ENCODE measurements around the gene PHACTR1. TPM values are rescaled to one million over a fixed set of nuclear protein-coding genes. Genes with fewer than 3 reads are reported as not detected.

PHACTR1 gene
- total and polyA plus RNA-seq, 3 experiments from 2014 or later, result 0.04 to 0.38 (median 0.04) TPM

GRCh38 chr6:13177664-13178063 is 461.1 kb downstream of the PHACTR1 start:
- ChIA-PET CTCF (no interaction called here), POLR2A (no interaction called here)
- Mint-ChIP-seq H3K36me3 (no peaks in the 10 kb centered on the region), H3K9me3 (peaks cover 0 to 2% (median 0%) of the 10 kb centered on the region in 5 donors), H3K4me3 (no peak overlapping the region), H3K4me1 (peaks cover 0 to 2% (median 0%) of the 10 kb centered on the region in 3 donors), H3K27ac (no peak overlapping the region), H3K27me3 (peaks cover 9 to 38% of the 10 kb centered on the region in 2 donors)
- H3K36me3 ChIP-seq (ENCODE audit: insufficient read depth, low read length), result no peaks in the 10 kb centered on the region
- H3K9me3 ChIP-seq (ENCODE audit: low read length), result no peaks in the 10 kb centered on the region
- H3K27me3 ChIP-seq (ENCODE audit: insufficient read depth, low read length, poor library complexity, severe bottlenecking), result no peaks in the 10 kb centered on the region
- H3K4me3 ChIP-seq (ENCODE audit: low read length), result no peak overlapping the region
- H3K4me1 ChIP-seq (ENCODE audit: insufficient read depth, low read length), result no peaks in the 10 kb centered on the region
- DNase-seq, result no peak
- no peak overlapping the region for H3K27ac ChIP-seq (ENCODE audit: low read depth, low read length)

- ChIA-PET POLR2A (no interaction called here), CTCF (no interaction called here)
- H3K27ac Mint-ChIP-seq, result peak overlapping the region in 1 of 8 donors; percentile 27
- no peak for DNase-seq
- H3K36me3 Mint-ChIP-seq, result no peaks in the 10 kb centered on the region
- Histone ChIP-seq H3K9me3 (ENCODE audit: low read length) (no peaks in the 10 kb centered on the region), H3K4me3 (ENCODE audit: low read length) (no peak overlapping the region), H3K4me1 (ENCODE audit: insufficient read depth, low read length) (no peaks in the 10 kb centered on the region), H3K27ac (ENCODE audit: low read depth, low read length) (no peak overlapping the region), H3K27me3 (ENCODE audit: insufficient read depth, low read length, poor library complexity, severe bottlenecking) (no peaks in the 10 kb centered on the region), H3K36me3 (ENCODE audit: insufficient read depth, low read length) (no peaks in the 10 kb centered on the region)
- H3K4me3 Mint-ChIP-seq, result no peak overlapping the region
- H3K27me3 Mint-ChIP-seq, result peaks cover 9 to 34% of the 10 kb centered on the region in 2 donors
- H3K9me3 Mint-ChIP-seq, result peaks cover 0 to 2% (median 0%) of the 10 kb centered on the region in 5 donors
- H3K4me1 Mint-ChIP-seq, result peaks cover 0 to 2% (median 0%) of the 10 kb centered on the region in 3 donors
Measured at GRCh38 chr6:13178107-13178506, 461.5 kb downstream of the PHACTR1 start.

GRCh38 chr6:13180538-13180937 is 464.0 kb downstream of the PHACTR1 start:
- no peaks in the 10 kb centered on the region for H3K27me3 ChIP-seq (ENCODE audit: insufficient read depth, low read length, poor library complexity, severe bottlenecking)
- no peaks in the 10 kb centered on the region for H3K9me3 ChIP-seq (ENCODE audit: low read length)
- H3K27ac Mint-ChIP-seq, result no peak overlapping the region
- CTCF ChIA-PET, result no interaction called here
- DNase-seq, result no peak
- H3K9me3 Mint-ChIP-seq, result peaks cover 0 to 2% (median 0%) of the 10 kb centered on the region in 5 donors
- H3K36me3 ChIP-seq (ENCODE audit: insufficient read depth, low read length), result no peaks in the 10 kb centered on the region
- no peaks in the 10 kb centered on the region for H3K4me1 ChIP-seq (ENCODE audit: insufficient read depth, low read length)
- peaks cover 21 to 42% of the 10 kb centered on the region in 2 donors for H3K27me3 Mint-ChIP-seq
- peaks cover 0 to 2% (median 0%) of the 10 kb centered on the region in 3 donors for H3K4me1 Mint-ChIP-seq
- POLR2A ChIA-PET, result no interaction called here
- no peak overlapping the region for H3K4me3 ChIP-seq (ENCODE audit: low read length)
- H3K36me3 Mint-ChIP-seq, result peaks cover 0 to 2% (median 0%) of the 10 kb centered on the region in 3 donors
- H3K27ac ChIP-seq (ENCODE audit: low read depth, low read length), result no peak overlapping the region
- no peak overlapping the region for H3K4me3 Mint-ChIP-seq

GRCh38 chr6:13181393-13181792 is 464.8 kb downstream of the PHACTR1 start:
- Mint-ChIP-seq H3K4me1 (peaks cover 0 to 2% (median 0%) of the 10 kb centered on the region in 3 donors), H3K36me3 (peaks cover 0 to 2% (median 0%) of the 10 kb centered on the region in 3 donors), H3K4me3 (no peak overlapping the region), H3K27ac (no peak overlapping the region), H3K9me3 (no peaks in the 10 kb centered on the region), H3K27me3 (peaks cover 17 to 42% of the 10 kb centered on the region in 2 donors)
- ChIA-PET CTCF (no interaction called here), POLR2A (no interaction called here)
- H3K27ac ChIP-seq (ENCODE audit: low read depth, low read length), result no peak overlapping the region
- H3K27me3 ChIP-seq (ENCODE audit: insufficient read depth, low read length, poor library complexity, severe bottlenecking), result no peaks in the 10 kb centered on the region
- H3K4me3 ChIP-seq (ENCODE audit: low read length), result no peak overlapping the region
- no peak for DNase-seq
- no peaks in the 10 kb centered on the region for H3K9me3 ChIP-seq (ENCODE audit: low read length)
- no peaks in the 10 kb centered on the region for H3K36me3 ChIP-seq (ENCODE audit: insufficient read depth, low read length)
- no peaks in the 10 kb centered on the region for H3K4me1 ChIP-seq (ENCODE audit: insufficient read depth, low read length)

DNA sequence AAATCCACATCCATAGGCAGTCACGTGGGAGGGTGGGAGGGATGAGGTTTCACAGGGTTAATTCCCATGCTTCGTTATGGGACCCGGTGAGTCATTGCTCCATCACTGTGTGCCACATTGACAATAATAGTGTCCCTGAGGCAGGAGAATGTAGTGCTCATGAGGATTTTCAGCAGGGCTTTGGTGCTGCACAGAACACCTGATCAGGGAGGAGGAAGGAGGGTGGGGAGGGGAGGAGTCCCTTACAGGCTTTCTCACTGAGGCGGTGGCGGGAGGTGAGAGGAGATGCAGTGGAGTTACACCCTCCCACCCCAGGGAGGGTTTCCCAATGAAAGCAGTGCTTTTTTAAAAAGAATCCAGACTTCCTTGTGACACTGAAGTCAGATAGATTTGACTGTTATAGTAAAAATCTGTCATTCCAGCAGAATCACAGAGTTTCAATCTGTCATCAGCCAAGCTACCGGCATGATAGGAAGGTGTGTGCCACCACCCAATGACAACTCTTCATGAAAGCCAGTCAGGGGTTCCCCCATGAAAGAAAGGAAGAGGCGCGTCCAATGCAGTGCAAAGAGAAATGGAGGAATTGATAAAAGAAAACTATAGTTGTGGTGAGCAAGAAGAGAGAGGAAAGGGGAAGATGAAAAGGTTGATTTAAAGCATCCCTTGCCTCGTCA is 467.0 kb downstream of the PHACTR1 start:
- Mint-ChIP-seq H3K36me3 (peaks cover 0 to 2% (median 0%) of the 10 kb centered on the region in 3 donors), H3K9me3 (no peaks in the 10 kb centered on the region), H3K27me3 (peaks cover 17 to 37% of the 10 kb centered on the region in 2 donors), H3K4me1 (no peaks in the 10 kb centered on the region), H3K27ac (no peak overlapping the region), H3K4me3 (no peak overlapping the region)
- DNase-seq, result no peak
- no peaks in the 10 kb centered on the region for H3K36me3 ChIP-seq (ENCODE audit: insufficient read depth, low read length)
- ChIA-PET CTCF (no interaction called here), POLR2A (no interaction called here)
- H3K27me3 ChIP-seq (ENCODE audit: insufficient read depth, low read length, poor library complexity, severe bottlenecking), result no peaks in the 10 kb centered on the region
- H3K27ac ChIP-seq (ENCODE audit: low read depth, low read length), result no peak overlapping the region
- no peaks in the 10 kb centered on the region for H3K4me1 ChIP-seq (ENCODE audit: insufficient read depth, low read length)
- H3K4me3 ChIP-seq (ENCODE audit: low read length), result no peak overlapping the region
- no peaks in the 10 kb centered on the region for H3K9me3 ChIP-seq (ENCODE audit: low read length)

DNA sequence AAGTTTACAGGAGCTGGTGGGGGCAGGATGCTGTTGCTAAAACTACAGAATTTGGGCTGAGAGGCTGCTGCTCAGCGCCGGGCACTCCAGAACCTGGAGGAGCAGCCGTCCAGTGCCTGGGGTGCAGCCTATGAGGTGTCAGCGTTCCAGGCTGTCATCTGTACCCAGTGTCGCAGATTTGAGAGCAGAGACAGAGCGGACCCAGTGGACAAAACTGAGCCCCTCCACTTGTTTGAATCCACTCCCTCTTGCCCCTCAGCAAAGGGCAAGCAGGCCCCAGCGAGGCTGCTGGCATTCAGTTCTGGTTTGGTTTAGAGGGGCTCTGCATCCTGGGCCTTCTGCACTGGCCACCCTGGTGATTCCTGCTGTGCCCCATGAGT is 467.5 kb downstream of the PHACTR1 start:
- no peaks in the 10 kb centered on the region for H3K36me3 ChIP-seq (ENCODE audit: insufficient read depth, low read length)
- Mint-ChIP-seq H3K9me3 (no peaks in the 10 kb centered on the region), H3K4me1 (no peaks in the 10 kb centered on the region), H3K27ac (no peak overlapping the region), H3K4me3 (no peak overlapping the region), H3K27me3 (peaks cover 18 to 37% of the 10 kb centered on the region in 2 donors), H3K36me3 (peaks cover 0 to 2% (median 0%) of the 10 kb centered on the region in 3 donors)
- CTCF ChIA-PET, result no interaction called here
- H3K27ac ChIP-seq (ENCODE audit: low read depth, low read length), result no peak overlapping the region
- no peaks in the 10 kb centered on the region for H3K27me3 ChIP-seq (ENCODE audit: insufficient read depth, low read length, poor library complexity, severe bottlenecking)
- no peaks in the 10 kb centered on the region for H3K4me1 ChIP-seq (ENCODE audit: insufficient read depth, low read length)
- no peak overlapping the region for H3K4me3 ChIP-seq (ENCODE audit: low read length)
- no peaks in the 10 kb centered on the region for H3K9me3 ChIP-seq (ENCODE audit: low read length)
- POLR2A ChIA-PET, result no interaction called here
- no peak for DNase-seq

DNA sequence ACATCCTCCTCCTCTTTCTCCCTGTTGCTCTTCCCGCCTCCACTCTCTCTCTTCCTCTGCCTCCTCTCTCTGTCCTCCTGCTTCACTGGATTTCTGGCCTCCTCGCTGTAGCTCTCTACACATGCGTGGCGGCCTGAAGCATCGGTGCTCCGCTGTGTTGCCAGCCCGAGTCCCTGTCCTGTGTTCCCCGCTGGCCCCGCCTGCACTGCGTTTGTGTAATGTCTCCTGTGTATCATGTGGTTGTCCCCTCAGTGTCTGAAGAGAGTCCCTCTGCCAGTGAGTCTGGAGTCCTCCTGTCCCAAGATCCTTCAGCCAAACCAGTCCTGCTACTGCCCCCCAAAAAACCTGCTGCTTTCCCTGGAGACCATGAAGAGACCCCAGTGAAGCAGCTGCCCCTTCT is 468.0 kb downstream of the PHACTR1 start:
- Histone ChIP-seq H3K36me3 (ENCODE audit: insufficient read depth, low read length) (no peaks in the 10 kb centered on the region), H3K9me3 (ENCODE audit: low read length) (no peaks in the 10 kb centered on the region), H3K27ac (ENCODE audit: low read depth, low read length) (no peak overlapping the region), H3K4me3 (ENCODE audit: low read length) (no peak overlapping the region), H3K4me1 (ENCODE audit: insufficient read depth, low read length) (no peaks in the 10 kb centered on the region), H3K27me3 (ENCODE audit: insufficient read depth, low read length, poor library complexity, severe bottlenecking) (no peaks in the 10 kb centered on the region)
- no peak for DNase-seq
- Mint-ChIP-seq H3K27ac (no peak overlapping the region), H3K36me3 (peaks cover 0 to 2% (median 0%) of the 10 kb centered on the region in 3 donors), H3K27me3 (peaks cover 17 to 34% of the 10 kb centered on the region in 2 donors), H3K4me1 (no peaks in the 10 kb centered on the region), H3K9me3 (no peaks in the 10 kb centered on the region), H3K4me3 (no peak overlapping the region)
- ChIA-PET POLR2A (no interaction called here), CTCF (no interaction called here)

GRCh38 chr6:13186861-13187260 is 470.3 kb downstream of the PHACTR1 start:
- no peak overlapping the region for H3K4me3 Mint-ChIP-seq
- H3K4me3 ChIP-seq (ENCODE audit: low read length), result no peak overlapping the region
- DNase-seq, result no peak
- H3K36me3 Mint-ChIP-seq, result peaks cover 0 to 2% (median 0%) of the 10 kb centered on the region in 3 donors
- H3K27ac ChIP-seq (ENCODE audit: low read depth, low read length), result no peak overlapping the region
- CTCF ChIA-PET, result no interaction called here
- no peaks in the 10 kb centered on the region for H3K4me1 Mint-ChIP-seq
- H3K27ac Mint-ChIP-seq, result no peak overlapping the region
- no peaks in the 10 kb centered on the region for H3K9me3 ChIP-seq (ENCODE audit: low read length)
- H3K27me3 Mint-ChIP-seq, result peaks cover 18 to 34% of the 10 kb centered on the region in 2 donors
- H3K9me3 Mint-ChIP-seq, result peaks cover 0 to 3% (median 0%) of the 10 kb centered on the region in 5 donors
- POLR2A ChIA-PET, result no interaction called here
- no peaks in the 10 kb centered on the region for H3K4me1 ChIP-seq (ENCODE audit: insufficient read depth, low read length)
- H3K36me3 ChIP-seq (ENCODE audit: insufficient read depth, low read length), result no peaks in the 10 kb centered on the region
- no peaks in the 10 kb centered on the region for H3K27me3 ChIP-seq (ENCODE audit: insufficient read depth, low read length, poor library complexity, severe bottlenecking)

Measured in CD8-positive, alpha-beta memory T cell (primary cell).